ENCODE results near the gene ASB13.

ASB13 gene

DNA sequence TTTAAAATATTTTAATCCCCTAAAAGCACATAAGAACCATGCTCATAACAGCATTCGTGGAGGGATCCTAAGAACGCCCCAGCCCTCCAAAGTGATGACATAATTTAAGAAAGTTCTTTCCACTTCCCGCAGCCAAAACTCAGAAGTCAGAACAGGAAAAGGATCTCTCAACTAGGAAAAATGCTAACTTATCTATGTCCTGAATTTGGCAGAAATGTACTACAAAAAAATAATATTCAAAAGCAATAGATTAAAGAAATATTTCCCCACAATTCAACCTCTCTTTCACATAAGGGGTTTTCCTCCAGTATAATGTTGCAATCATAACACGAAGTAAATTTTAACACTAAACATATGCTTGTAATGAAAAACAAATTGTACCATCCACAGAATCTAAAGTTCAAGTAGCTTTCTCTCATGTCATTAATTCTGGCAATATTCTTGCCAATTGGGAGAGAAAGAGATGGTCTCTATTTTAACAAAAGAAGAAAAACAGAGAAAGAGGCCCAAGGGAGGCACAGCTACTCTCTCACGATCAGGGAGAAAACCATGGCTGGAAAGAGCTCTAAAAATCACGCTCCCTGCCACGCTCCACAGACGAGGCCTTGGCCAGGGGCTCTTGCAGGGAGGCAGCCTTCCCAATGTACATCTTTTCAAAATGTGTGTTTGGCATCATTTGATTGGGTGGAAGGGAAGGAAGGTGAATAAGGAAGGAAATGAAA is 22.9 kb downstream of the ASB13 start:
- Histone ChIP-seq H3K4me1 (ENCODE audit: control insufficient read depth, insufficient read depth, low read length) (no peaks in the 10 kb centered on the region), H3K4me2 (ENCODE audit: low read length) (no peak overlapping the region), H3K9ac (ENCODE audit: low read depth, low read length) (no peak overlapping the region), H3K9me3 (replicated peaks; ENCODE audit: low read length) (no peaks in the 10 kb centered on the region), H3K36me3 (ENCODE audit: insufficient read depth, low read length) (peaks cover 22% of the 10 kb centered on the region), H3K4me3 (ENCODE audit: low read length) (no peak overlapping the region), H3K27me3 (ENCODE audit: control insufficient read depth, insufficient read depth, low read length) (no peaks in the 10 kb centered on the region)

DNA sequence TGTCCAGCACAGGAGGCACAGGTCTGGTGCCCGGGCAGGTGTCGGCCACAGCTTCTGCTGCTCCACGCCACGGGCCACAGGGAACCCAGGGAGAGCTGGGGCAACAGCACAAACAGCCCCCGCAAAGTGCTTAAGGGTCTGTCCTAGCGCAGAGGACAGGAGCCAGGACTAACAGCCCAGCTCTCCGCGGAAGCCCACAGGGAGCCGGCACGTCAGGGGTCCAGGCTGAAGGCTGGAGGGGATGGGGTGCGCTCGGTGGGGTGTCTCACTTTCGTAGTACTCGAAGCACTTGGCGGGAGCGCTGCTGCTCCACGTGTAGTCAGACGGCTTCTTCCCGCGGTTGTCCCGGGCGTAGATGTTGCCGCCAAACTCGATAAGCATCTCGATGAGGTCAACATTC is 24.9 kb downstream of the ASB13 start:
- no peaks in the 10 kb centered on the region for H3K4me1 ChIP-seq (ENCODE audit: control insufficient read depth, insufficient read depth, low read length)
- no peak overlapping the region for H3K4me3 ChIP-seq (ENCODE audit: low read length)
- no peak overlapping the region for H3K9ac ChIP-seq (ENCODE audit: low read depth, low read length)
- no peaks in the 10 kb centered on the region for H3K27me3 ChIP-seq (ENCODE audit: control insufficient read depth, insufficient read depth, low read length)
- no peaks in the 10 kb centered on the region for H3K9me3 ChIP-seq (replicated peaks; ENCODE audit: low read length)
- no peak overlapping the region for H3K4me2 ChIP-seq (ENCODE audit: low read length)
- peaks cover 21% of the 10 kb centered on the region for H3K36me3 ChIP-seq (ENCODE audit: insufficient read depth, low read length)

DNA sequence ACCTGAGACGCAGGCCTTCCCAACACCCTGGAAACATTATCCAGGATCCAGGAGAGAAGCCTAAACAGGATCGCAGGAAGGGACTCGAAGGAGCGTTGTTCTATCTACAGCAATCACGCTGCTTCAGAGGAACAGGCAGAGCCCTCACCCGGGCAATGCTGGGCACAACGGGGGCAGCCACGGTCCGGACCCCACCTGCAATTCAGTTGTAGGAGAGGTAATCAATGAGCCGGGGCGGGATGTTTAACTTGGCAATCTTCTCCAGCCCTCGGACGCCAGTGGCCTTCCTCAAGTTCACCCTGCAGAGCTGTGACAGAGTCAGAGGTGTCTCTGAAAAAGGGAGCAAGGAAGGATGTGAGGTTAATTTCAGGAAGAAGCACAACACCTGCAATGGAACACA is 25.9 kb downstream of the ASB13 start:
- Histone ChIP-seq H3K4me2 (ENCODE audit: low read length) (no peak overlapping the region), H3K4me1 (ENCODE audit: control insufficient read depth, insufficient read depth, low read length) (no peaks in the 10 kb centered on the region), H3K4me3 (ENCODE audit: low read length) (no peak overlapping the region), H3K27me3 (ENCODE audit: control insufficient read depth, insufficient read depth, low read length) (no peaks in the 10 kb centered on the region), H3K9ac (ENCODE audit: low read depth, low read length) (no peak overlapping the region), H3K36me3 (ENCODE audit: insufficient read depth, low read length) (peaks cover 21% of the 10 kb centered on the region), H3K9me3 (replicated peaks; ENCODE audit: low read length) (no peaks in the 10 kb centered on the region)

DNA sequence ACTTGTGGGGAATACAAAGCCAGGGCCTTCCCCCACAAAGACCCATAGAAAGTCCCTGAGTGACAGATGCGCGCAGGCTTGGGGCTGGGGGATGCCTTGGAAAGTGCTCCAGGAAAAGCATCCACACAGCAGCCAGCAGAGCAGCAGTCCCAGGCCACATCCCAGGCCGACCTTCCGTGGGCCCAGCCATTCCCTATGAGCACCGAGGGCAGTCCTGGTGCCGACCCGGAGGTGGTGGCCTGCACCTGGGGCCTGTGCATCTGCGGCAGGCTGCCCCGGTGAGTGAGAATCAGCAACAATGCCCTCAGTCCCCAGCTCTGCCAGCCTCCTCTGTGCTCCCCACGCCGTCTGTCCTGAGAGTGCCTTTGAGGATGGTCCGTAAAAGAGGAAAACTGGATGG is 26.4 kb downstream of the ASB13 start:
- no peaks in the 10 kb centered on the region for H3K9me3 ChIP-seq (replicated peaks; ENCODE audit: low read length)
- peaks cover 21% of the 10 kb centered on the region for H3K36me3 ChIP-seq (ENCODE audit: insufficient read depth, low read length)
- H3K4me1 ChIP-seq (ENCODE audit: control insufficient read depth, insufficient read depth, low read length): no peaks in the 10 kb centered on the region
- H3K4me2 ChIP-seq (ENCODE audit: low read length): no peak overlapping the region
- no peak overlapping the region for H3K4me3 ChIP-seq (ENCODE audit: low read length)
- H3K27me3 ChIP-seq (ENCODE audit: control insufficient read depth, insufficient read depth, low read length): no peaks in the 10 kb centered on the region
- H3K9ac ChIP-seq (ENCODE audit: low read depth, low read length): no peak overlapping the region

DNA sequence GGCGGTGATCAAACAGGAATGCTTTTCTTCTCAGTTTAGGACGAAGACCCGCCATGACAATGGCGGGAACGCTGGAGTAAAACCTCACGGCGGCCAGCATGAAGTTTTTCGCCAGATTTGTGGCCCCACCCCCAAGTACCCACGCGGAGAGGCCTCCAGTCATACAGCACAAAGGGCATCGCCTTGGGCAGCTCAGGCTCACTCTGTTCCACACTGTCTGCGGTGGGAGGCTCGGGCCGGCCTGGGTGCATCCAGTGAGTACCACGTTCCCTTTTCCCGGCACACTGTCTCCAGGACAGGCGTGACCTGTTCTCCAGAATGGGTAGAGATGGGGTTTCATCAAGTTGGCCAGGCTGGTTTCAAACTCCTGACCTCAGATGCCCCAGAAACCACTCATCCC is 27.3 kb downstream of the ASB13 start:
- H3K27me3 ChIP-seq (ENCODE audit: control insufficient read depth, insufficient read depth, low read length): peaks cover 5% of the 10 kb centered on the region
- H3K4me3 ChIP-seq (ENCODE audit: low read length): no peak overlapping the region
- no peak overlapping the region for H3K4me2 ChIP-seq (ENCODE audit: low read length)
- no peaks in the 10 kb centered on the region for H3K4me1 ChIP-seq (ENCODE audit: control insufficient read depth, insufficient read depth, low read length)
- no peak overlapping the region for H3K9ac ChIP-seq (ENCODE audit: low read depth, low read length)
- no peaks in the 10 kb centered on the region for H3K9me3 ChIP-seq (replicated peaks; ENCODE audit: low read length)
- peaks cover 21% of the 10 kb centered on the region for H3K36me3 ChIP-seq (ENCODE audit: insufficient read depth, low read length)

DNA sequence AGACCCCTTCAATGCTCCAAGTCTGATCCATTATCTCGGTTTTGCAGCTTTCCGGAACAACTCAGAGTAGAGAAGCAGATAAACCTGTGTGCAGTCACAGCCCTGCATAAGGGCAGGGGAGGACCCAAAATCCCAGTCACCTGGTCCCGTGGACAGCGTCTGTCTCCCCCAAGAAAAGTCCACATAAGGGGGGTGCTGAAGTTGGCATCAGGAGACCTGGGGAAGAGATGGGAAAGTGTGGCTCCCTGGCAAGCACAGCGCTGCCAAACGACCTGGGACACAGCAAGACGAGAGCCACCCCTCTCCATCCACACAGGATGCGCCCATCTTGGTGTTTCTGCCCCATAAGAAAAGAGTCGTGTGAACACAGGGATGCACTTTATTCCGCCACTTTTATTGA is 27.9 kb downstream of the ASB13 start:
- no peak overlapping the region for H3K9ac ChIP-seq (ENCODE audit: low read depth, low read length)
- no peak overlapping the region for H3K4me2 ChIP-seq (ENCODE audit: low read length)
- no peaks in the 10 kb centered on the region for H3K9me3 ChIP-seq (replicated peaks; ENCODE audit: low read length)
- no peaks in the 10 kb centered on the region for H3K4me1 ChIP-seq (ENCODE audit: control insufficient read depth, insufficient read depth, low read length)
- peaks cover 21% of the 10 kb centered on the region for H3K36me3 ChIP-seq (ENCODE audit: insufficient read depth, low read length)
- H3K4me3 ChIP-seq (ENCODE audit: low read length): no peak overlapping the region
- H3K27me3 ChIP-seq (ENCODE audit: control insufficient read depth, insufficient read depth, low read length): peaks cover 5% of the 10 kb centered on the region

DNA sequence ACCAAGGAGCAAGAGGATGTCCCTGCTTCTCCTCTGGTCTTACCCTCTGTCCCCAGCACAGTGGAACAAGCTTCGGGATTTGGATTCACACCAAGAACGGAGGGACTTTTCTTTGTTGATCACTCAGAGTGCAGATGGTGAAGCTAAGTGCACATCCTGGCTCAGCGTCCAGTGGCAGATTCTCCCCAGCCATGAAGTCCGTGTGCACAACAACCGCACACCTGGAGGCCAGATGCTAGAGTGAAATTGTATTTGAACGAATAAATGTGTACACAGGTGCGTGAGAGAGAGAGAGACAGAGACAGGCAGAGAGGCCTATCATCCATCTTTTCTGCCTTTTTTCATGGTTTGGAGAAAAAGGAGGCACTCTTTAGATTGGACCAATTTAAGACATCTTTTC is 31.5 kb downstream of the ASB13 start:
- no peaks in the 10 kb centered on the region for H3K4me1 ChIP-seq (ENCODE audit: control insufficient read depth, insufficient read depth, low read length)
- no peak overlapping the region for H3K4me3 ChIP-seq (ENCODE audit: low read length)
- no peak overlapping the region for H3K9ac ChIP-seq (ENCODE audit: low read depth, low read length)
- H3K4me2 ChIP-seq (ENCODE audit: low read length): no peak overlapping the region
- peaks cover 8% of the 10 kb centered on the region for H3K36me3 ChIP-seq (ENCODE audit: insufficient read depth, low read length)
- peaks cover 7% of the 10 kb centered on the region for H3K27me3 ChIP-seq (ENCODE audit: control insufficient read depth, insufficient read depth, low read length)
- no peaks in the 10 kb centered on the region for H3K9me3 ChIP-seq (replicated peaks; ENCODE audit: low read length)

DNA sequence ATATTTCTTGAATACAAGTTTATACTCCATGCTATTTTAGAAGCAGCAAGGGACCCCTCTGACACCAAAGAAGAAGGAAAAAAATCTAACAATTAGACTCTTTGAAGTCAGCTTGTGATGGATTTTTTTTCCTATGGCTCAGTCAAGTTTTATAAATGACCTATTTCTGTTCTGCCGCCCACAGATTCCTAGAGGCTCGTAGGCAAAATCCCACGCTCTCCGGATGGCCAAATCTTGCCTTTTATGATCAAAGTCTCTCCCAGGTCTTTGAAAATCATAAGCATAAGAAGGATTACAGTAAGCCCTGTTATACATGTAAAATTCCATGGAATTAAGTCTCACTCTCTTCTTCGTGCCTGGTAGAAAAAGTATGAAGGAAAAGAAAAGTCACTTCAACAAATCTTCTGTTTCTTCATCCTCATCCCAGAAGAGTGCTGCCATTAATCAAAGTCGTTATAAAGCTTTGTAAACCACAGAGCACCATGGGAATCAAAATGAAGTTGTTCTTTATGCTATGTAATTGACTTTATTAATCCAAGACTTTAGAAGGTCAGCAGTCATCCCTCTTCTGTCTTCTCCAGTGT is 33.1 kb downstream of the ASB13 start:
- Histone ChIP-seq H3K4me3 (ENCODE audit: low read length) (no peak overlapping the region), H3K36me3 (ENCODE audit: insufficient read depth, low read length) (no peaks in the 10 kb centered on the region), H3K9me3 (replicated peaks; ENCODE audit: low read length) (no peaks in the 10 kb centered on the region), H3K4me2 (ENCODE audit: low read length) (no peak overlapping the region), H3K9ac (ENCODE audit: low read depth, low read length) (no peak overlapping the region), H3K4me1 (ENCODE audit: control insufficient read depth, insufficient read depth, low read length) (peaks cover 15% of the 10 kb centered on the region), H3K27me3 (ENCODE audit: control insufficient read depth, insufficient read depth, low read length) (peaks cover 7% of the 10 kb centered on the region)

DNA sequence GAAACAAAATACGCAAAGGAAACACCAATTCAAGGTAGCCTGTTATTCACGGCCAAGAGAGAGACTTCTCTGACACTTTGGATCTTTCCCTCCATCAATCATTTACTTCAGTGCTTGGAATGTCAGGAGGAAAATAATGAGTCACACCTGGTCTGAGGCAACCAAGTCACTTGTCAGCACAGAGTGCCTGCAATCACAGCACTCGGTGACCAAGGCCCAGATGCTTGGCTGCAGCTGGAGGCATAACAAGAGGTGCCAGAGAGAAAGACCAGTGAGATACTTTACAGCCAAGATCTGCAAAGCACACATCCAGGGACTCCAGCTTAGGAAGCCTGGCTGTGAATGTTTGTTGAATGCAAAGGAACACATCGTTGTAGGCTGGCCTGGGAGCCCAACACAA is 33.9 kb downstream of the ASB13 start:
- no peaks in the 10 kb centered on the region for H3K9me3 ChIP-seq (replicated peaks; ENCODE audit: low read length)
- peaks cover 19% of the 10 kb centered on the region for H3K4me1 ChIP-seq (ENCODE audit: control insufficient read depth, insufficient read depth, low read length)
- no peak overlapping the region for H3K4me2 ChIP-seq (ENCODE audit: low read length)
- H3K36me3 ChIP-seq (ENCODE audit: insufficient read depth, low read length): no peaks in the 10 kb centered on the region
- H3K4me3 ChIP-seq (ENCODE audit: low read length): no peak overlapping the region
- H3K9ac ChIP-seq (ENCODE audit: low read depth, low read length): no peak overlapping the region
- peaks cover 7% of the 10 kb centered on the region for H3K27me3 ChIP-seq (ENCODE audit: control insufficient read depth, insufficient read depth, low read length)

DNA sequence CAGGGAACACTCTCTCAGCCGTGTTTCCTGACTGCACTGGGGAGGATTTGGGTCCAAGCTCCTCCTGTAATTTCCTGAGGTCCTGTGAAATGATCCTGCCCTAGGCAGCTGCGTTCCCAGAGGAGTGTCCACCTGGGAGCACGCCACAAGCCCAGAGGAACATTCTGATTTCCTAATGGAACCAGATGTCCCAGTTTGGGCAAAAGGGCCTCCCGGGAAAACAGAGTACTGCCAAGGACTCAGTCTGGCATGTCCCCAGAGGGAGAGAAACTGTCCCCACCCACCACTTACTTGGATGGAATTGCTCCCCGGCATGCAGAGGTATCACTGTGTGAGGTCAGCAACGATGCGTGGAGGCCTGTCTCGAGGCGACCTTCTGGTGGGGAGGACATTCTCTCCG is 34.5 kb downstream of the ASB13 start:
- no peak overlapping the region for H3K4me3 ChIP-seq (ENCODE audit: low read length)
- peaks cover 19% of the 10 kb centered on the region for H3K4me1 ChIP-seq (ENCODE audit: control insufficient read depth, insufficient read depth, low read length)
- no peak overlapping the region for H3K4me2 ChIP-seq (ENCODE audit: low read length)
- no peaks in the 10 kb centered on the region for H3K9me3 ChIP-seq (replicated peaks; ENCODE audit: low read length)
- no peaks in the 10 kb centered on the region for H3K36me3 ChIP-seq (ENCODE audit: insufficient read depth, low read length)
- H3K9ac ChIP-seq (ENCODE audit: low read depth, low read length): no peak overlapping the region
- H3K27me3 ChIP-seq (ENCODE audit: control insufficient read depth, insufficient read depth, low read length): peaks cover 7% of the 10 kb centered on the region

DNA sequence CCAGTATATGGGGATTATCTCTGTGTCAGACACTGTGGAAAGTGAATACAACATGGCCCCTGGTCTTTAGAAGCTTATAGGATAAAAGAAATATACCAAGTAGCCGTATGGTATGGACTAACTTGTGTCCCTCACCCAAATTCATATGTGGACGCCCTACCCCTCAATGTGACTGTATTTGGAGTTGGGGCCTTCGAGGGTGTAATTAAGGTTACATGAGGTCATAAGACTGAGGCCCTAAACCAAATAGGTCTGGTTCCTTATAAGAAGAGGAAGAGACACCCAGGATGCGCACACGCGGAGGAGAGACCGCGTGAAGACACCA is 36.3 kb downstream of the ASB13 start:
- no peak overlapping the region for H3K9ac ChIP-seq (ENCODE audit: low read depth, low read length)
- no peak overlapping the region for H3K4me3 ChIP-seq (ENCODE audit: low read length)
- no peaks in the 10 kb centered on the region for H3K36me3 ChIP-seq (ENCODE audit: insufficient read depth, low read length)
- no peaks in the 10 kb centered on the region for H3K9me3 ChIP-seq (replicated peaks; ENCODE audit: low read length)
- peaks cover 25% of the 10 kb centered on the region for H3K4me1 ChIP-seq (ENCODE audit: control insufficient read depth, insufficient read depth, low read length)
- no peak overlapping the region for H3K4me2 ChIP-seq (ENCODE audit: low read length)
- peaks cover 7% of the 10 kb centered on the region for H3K27me3 ChIP-seq (ENCODE audit: control insufficient read depth, insufficient read depth, low read length)
